GM12878 (cell line): Measurements from ENCODE around the gene SMAGP.

Experiments used
- IRF3 ChIP-seq: fragments of 450-650 bp; IDR thresholded peaks from 2 replicates; pipeline ENCODE4 v1.6.1; 2014; ENCODE audit warnings: mild to moderate bottlenecking
- MYC ChIP-seq: IDR thresholded peaks from 2 replicates; pipeline ENCODE4 v1.6.1; 2011; ENCODE audit warnings: mild to moderate bottlenecking, low read length, moderate library complexity, inconsistent platforms; ENCODE audit not compliant: insufficient read depth, insufficient replicate concordance, insufficient read length, severe bottlenecking
- POLR2A ChIP-seq: IDR thresholded peaks from 2 replicates; pipeline ENCODE4 v1.6.1; 2011; ENCODE audit warnings: low read depth, mild to moderate bottlenecking, low read length
- RAD21 ChIP-seq: IDR thresholded peaks from 2 replicates; pipeline ENCODE4 v1.6.1; 2011; ENCODE audit warnings: mild to moderate bottlenecking, low read depth, low read length, moderate library complexity; ENCODE audit not compliant: insufficient read depth

GRCh38 chr12:51234530-51234929 lies 35.7 kb downstream of the SMAGP start:
- TF ChIP-seq POLR2A = no peak
- TF ChIP-seq MYC = no peak
- TF ChIP-seq IRF3 = no peak
- TF ChIP-seq RAD21 = no peak
